GM18907 (cell line): ENCODE results near the gene IDH2.

Source experiments
- ATAC-seq: cut with Tn5 transposase; IDR thresholded peaks from one replicate; pipeline ENCODE4 v1.9.1; 2021; ENCODE audit warnings: mild to moderate bottlenecking, moderate library complexity; ENCODE audit not compliant: unreplicated experiment

Gene IDH2

GRCh38 chr15:90044916-90045371, 57.3 kb downstream of the IDH2 start:
- no peak for ATAC-seq

- ATAC-seq: no peak
These were observed 58.1 kb downstream of the IDH2 start for GRCh38 chr15:90044191-90044590.

GRCh38 chr15:90043530-90044010, 58.7 kb downstream of the IDH2 start:
- no peak for ATAC-seq

GRCh38 chr15:90042766-90043529, 59.3 kb downstream of the IDH2 start:
- no peak for ATAC-seq

- ATAC-seq: no peak
These were observed 59.9 kb downstream of the IDH2 start for GRCh38 chr15:90042356-90042755.

GRCh38 chr15:90040618-90041017, 61.6 kb downstream of the IDH2 start:
- no peak for ATAC-seq

- ATAC-seq: no peak
These were observed 62.3 kb downstream of the IDH2 start for GRCh38 chr15:90039996-90040395.

GRCh38 chr15:90038632-90039095, 63.6 kb downstream of the IDH2 start:
- no peak for ATAC-seq

GRCh38 chr15:90037961-90038631, 64.2 kb downstream of the IDH2 start:
- peak; percentile 60 for ATAC-seq

- no peak for ATAC-seq
These were observed 64.8 kb downstream of the IDH2 start for GRCh38 chr15:90037511-90037860.

- ATAC-seq: no peak
These were observed 65.3 kb downstream of the IDH2 start for GRCh38 chr15:90036806-90037510.

GRCh38 chr15:90036343-90036742, 65.9 kb downstream of the IDH2 start:
- no peak for ATAC-seq

GRCh38 chr15:90035840-90036230, 66.4 kb downstream of the IDH2 start:
- ATAC-seq: no peak

GRCh38 chr15:90035095-90035839, 67.0 kb downstream of the IDH2 start:
- ATAC-seq: no peak

GRCh38 chr15:90033448-90033847, 68.8 kb downstream of the IDH2 start:
- ATAC-seq: no peak
